T-helper 1 cell treated with Interleukin-12 subunit alpha and Interleukin-12 subunit beta and Interleukin-4 antibody, amounts not matched to agents 30 μg/mL and 1 μg/mL, for 36 hours (primary cell): ENCODE results near the gene EPB41L1.

ENCODE experiments used
- H3K27ac Mint-ChIP-seq: one replicate; pipeline ENCODE4 v1.8.0; 2021; ENCODE audit warnings: mild to moderate bottlenecking, mixed read lengths
- H3K27me3 Mint-ChIP-seq: one replicate; pipeline ENCODE4 v1.8.0; 2021; ENCODE audit warnings: low read depth, mixed read lengths
- H3K36me3 Mint-ChIP-seq: one replicate; pipeline ENCODE4 v1.8.0; 2021; ENCODE audit warnings: low read depth, mixed read lengths
- H3K4me1 Mint-ChIP-seq: one replicate; pipeline ENCODE4 v1.8.0; 2021; ENCODE audit warnings: low read depth, mixed read lengths
- H3K4me3 Mint-ChIP-seq: one replicate; pipeline ENCODE4 v1.8.0; 2021; ENCODE audit warnings: mild to moderate bottlenecking, moderate library complexity, mixed read lengths
- H3K9me3 Mint-ChIP-seq: one replicate; pipeline ENCODE4 v1.8.0; 2021; ENCODE audit warnings: mixed read lengths

EPB41L1 gene

DNA sequence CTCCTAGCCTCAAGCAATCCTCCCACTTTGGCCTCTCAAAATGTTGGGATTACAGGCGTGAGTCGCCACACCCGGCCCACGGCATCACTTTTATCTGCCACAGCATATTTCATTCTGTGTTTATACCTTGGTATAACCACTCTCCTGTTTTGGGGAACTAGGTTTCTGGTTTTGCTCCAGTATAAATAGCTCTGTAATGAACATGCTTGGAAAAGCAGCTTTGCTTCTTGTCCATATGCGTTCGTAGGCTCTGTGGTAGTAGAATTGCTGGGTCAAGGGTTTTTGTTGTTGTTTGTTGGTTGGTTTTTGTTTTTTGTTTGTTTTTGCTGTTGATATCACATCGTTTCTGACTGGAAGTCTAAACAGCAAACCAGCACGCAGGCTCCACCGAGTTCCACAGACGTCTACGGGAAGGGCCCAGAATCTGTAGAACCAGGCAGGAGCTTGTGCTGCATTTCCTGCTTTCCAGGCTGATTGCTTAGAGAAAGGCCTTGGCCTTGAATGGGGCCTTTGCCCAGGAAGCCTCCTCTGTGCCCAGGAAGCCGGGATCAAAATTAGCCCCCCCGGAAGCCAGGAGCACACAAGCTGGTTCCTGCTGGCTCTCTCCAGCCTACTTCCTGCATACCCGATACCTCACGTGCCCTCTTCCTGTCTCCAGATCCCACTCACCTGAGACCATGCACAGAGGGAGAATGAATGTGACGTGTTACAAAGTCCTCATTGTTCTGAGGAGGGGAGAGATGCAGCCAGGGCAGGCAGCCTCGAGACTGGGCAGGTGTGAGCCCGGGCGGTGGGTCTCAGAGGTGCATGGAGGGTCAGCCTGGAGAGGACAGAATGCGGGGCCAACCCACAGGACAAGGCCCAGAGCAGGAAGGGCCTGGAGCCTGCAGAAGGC lies 116.5 kb downstream of the EPB41L1 start:
- H3K27ac Mint-ChIP-seq, result no peak overlapping the region
- H3K36me3 Mint-ChIP-seq, result no peaks in the 10 kb centered on the region
- H3K27me3 Mint-ChIP-seq, result no peaks in the 10 kb centered on the region
- H3K4me1 Mint-ChIP-seq, result no peaks in the 10 kb centered on the region
- no peaks in the 10 kb centered on the region for H3K9me3 Mint-ChIP-seq
- H3K4me3 Mint-ChIP-seq, result no peak overlapping the region

- no peak overlapping the region for H3K27ac Mint-ChIP-seq
- no peaks in the 10 kb centered on the region for H3K36me3 Mint-ChIP-seq
- H3K4me1 Mint-ChIP-seq, result no peaks in the 10 kb centered on the region
- H3K4me3 Mint-ChIP-seq, result no peak overlapping the region
- H3K27me3 Mint-ChIP-seq, result no peaks in the 10 kb centered on the region
- no peaks in the 10 kb centered on the region for H3K9me3 Mint-ChIP-seq
Observed at GRCh38 chr20:36271639-36272546, 117.4 kb downstream of the EPB41L1 start.

GRCh38 chr20:36272547-36273220 lies 118.1 kb downstream of the EPB41L1 start:
- Mint-ChIP-seq H3K9me3 (no peaks in the 10 kb centered on the region), H3K4me1 (no peaks in the 10 kb centered on the region), H3K4me3 (no peak overlapping the region), H3K27ac (no peak overlapping the region), H3K36me3 (no peaks in the 10 kb centered on the region), H3K27me3 (no peaks in the 10 kb centered on the region)

DNA sequence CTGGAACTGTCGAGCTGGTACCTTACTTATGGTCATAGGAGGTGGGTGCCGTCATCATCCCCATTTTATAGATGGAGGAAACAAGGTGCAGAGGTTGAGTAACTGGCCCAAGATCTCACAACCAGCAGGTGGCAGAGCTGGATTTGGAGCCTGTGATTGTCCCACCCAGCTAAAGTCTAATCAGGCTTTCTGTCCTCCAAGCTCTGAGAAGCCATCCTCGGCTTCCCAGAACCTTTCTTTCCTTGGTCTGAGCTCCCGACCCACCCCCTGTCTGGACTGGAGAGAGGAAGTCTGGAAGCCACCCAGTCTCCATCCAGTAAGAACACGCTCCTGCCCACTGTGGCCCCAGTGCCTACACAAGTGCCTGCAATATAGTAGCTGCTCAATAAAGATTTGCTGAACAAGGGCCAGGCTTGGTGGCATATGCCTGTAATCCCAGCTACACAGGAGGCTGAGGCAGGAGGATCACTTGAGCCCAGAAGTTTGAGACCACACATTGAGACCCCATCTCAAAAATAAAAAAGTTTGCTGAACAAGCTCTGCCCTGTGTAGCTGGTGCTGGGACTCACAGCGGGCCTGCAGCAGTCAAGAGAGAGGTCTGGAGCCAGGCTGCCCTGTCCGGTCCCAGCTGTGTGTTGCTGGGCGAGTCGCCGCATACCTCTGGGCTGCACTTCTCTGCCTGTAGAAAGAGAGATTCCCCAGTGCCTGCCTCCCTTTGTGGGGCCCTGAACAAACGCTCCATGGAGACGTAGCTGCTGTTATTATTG lies 119.1 kb downstream of the EPB41L1 start:
- Mint-ChIP-seq H3K9me3 (no peaks in the 10 kb centered on the region), H3K4me3 (no peak overlapping the region), H3K27me3 (no peaks in the 10 kb centered on the region), H3K27ac (no peak overlapping the region), H3K36me3 (no peaks in the 10 kb centered on the region), H3K4me1 (no peaks in the 10 kb centered on the region)

DNA sequence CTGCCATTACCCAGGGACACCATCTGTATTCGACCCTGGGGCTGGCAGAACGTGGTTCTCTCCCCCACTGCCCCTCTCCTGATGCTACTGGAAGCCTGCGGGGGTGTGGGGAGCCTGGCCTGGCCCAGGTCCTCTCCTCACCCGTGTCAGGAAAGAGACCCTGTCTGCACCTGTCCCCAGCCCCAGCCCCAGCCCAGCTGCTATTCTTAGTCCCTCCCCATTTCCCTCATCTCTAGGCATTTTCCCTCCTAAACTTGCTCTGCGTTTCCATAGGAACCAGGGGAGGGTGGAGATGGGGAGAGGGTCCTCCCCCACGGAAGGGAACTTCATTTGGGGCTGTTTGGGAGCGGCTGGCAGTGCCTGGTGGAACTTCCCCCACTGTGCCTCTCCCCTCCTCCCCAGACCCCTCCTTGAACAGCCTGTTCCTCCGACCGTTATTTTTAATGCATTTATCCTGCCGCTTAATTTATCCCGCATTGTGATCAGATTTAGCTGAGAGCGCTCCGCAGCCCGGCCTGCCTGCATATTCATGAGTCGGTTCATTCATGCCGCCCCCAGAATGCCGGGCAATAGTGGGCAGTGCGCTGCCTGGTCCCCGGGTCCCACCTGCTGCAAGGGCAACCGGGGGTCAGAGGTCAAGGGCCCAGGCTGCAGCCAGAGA lies 119.8 kb downstream of the EPB41L1 start:
- Mint-ChIP-seq H3K27ac (no peak overlapping the region), H3K36me3 (no peaks in the 10 kb centered on the region)

GRCh38 chr20:36275011-36275410 lies 120.5 kb downstream of the EPB41L1 start:
- H3K27ac Mint-ChIP-seq, result no peak overlapping the region
- H3K27me3 Mint-ChIP-seq, result no peaks in the 10 kb centered on the region
- H3K9me3 Mint-ChIP-seq, result no peaks in the 10 kb centered on the region
- no peaks in the 10 kb centered on the region for H3K4me1 Mint-ChIP-seq
- no peaks in the 10 kb centered on the region for H3K36me3 Mint-ChIP-seq
- no peak overlapping the region for H3K4me3 Mint-ChIP-seq

More for the DNA sequence above, 119.8 kb downstream of the EPB41L1 start:
- Mint-ChIP-seq H3K27me3 (no peaks in the 10 kb centered on the region), H3K4me1 (no peaks in the 10 kb centered on the region), H3K4me3 (no peak overlapping the region), H3K9me3 (no peaks in the 10 kb centered on the region)

DNA sequence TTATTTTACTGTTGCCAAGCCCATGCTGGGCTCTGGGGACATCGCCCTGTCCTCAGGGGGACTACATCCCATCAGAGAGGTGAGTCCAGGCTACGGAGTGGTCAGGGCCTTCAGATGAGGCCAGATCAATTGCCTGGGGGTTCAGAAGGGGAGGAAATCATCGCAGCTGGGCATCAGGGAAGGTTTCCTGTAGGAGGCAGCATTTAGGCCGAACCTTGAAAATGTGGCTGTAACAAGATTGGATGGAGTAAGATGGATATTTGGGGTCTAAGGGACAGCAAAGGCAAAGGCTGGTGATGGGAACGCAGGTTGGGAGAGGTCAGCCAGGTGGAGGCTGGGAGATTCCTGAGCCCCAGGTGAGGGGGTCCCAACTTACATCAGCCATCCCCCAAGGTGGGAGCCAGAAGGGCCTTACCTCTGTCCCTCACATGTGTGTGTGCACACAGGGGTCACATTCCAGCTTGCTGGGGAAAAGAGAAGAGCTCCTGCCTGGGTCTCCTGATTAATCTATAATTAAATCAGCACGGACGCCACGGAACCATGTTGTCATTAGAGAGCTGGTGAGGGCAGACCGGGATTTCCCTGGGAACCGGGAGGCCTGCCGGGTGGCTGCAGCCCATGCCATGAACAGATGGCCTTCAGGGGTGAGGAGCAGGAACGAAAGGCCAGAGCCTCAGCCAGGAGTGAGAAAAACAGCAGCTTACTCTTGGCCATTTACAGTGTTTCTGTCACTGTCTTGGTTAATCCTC lies 121.1 kb downstream of the EPB41L1 start:
- Mint-ChIP-seq H3K27ac (no peak overlapping the region), H3K4me3 (no peak overlapping the region), H3K4me1 (no peaks in the 10 kb centered on the region), H3K27me3 (no peaks in the 10 kb centered on the region), H3K9me3 (no peaks in the 10 kb centered on the region), H3K36me3 (no peaks in the 10 kb centered on the region)

DNA sequence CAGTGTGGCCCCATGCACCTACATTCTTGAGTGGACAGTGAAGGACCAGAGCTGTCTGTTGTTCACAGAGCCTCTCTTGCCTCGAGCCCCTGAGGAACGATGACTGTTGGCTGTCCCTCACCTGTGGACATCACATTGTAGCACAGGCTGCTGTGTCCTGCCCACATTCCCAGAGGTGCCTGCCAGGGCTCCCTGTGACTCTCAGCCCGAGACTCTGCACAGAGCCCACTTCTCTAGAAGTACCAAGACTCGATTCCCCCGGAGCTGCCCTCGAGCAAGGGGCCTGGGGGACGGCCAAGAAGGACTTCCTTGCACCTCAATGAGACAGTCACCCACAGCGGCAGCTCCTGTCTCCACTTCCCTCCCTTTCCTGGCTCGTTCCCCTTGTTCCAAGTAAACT lies 123.0 kb downstream of the EPB41L1 start:
- Mint-ChIP-seq H3K4me3 (no peak overlapping the region), H3K27ac (no peak overlapping the region), H3K36me3 (no peaks in the 10 kb centered on the region), H3K27me3 (peaks cover 11% of the 10 kb centered on the region), H3K9me3 (no peaks in the 10 kb centered on the region), H3K4me1 (no peaks in the 10 kb centered on the region)

DNA sequence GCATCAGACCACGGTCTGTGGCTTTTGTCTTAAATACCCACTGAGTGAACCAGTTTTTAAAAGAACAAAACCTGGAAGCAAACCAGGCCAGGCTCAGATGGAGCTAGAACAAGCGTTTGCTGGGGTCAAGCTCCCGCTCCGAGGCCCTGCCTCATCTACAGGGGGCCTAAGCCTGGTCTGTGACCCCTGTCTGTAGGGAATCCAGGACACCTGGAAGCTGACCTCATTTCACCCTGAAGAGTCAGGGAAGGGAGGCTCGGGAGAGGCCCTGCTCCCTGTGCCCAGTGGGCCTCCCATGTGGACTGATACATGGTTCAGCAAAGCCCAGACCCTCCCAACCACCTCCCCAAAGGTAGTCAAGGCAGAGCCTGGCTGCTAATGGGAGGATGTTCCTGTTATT lies 124.8 kb downstream of the EPB41L1 start:
- Mint-ChIP-seq H3K36me3 (no peaks in the 10 kb centered on the region), H3K4me3 (no peak overlapping the region), H3K27ac (no peak overlapping the region), H3K9me3 (no peaks in the 10 kb centered on the region), H3K27me3 (peaks cover 15% of the 10 kb centered on the region), H3K4me1 (no peaks in the 10 kb centered on the region)

GRCh38 chr20:36279776-36280175 lies 125.2 kb downstream of the EPB41L1 start:
- peaks cover 17% of the 10 kb centered on the region for H3K27me3 Mint-ChIP-seq
- no peak overlapping the region for H3K27ac Mint-ChIP-seq
- no peaks in the 10 kb centered on the region for H3K36me3 Mint-ChIP-seq
- H3K9me3 Mint-ChIP-seq, result no peaks in the 10 kb centered on the region
- no peaks in the 10 kb centered on the region for H3K4me1 Mint-ChIP-seq
- H3K4me3 Mint-ChIP-seq, result no peak overlapping the region

GRCh38 chr20:36281785-36282380 lies 127.3 kb downstream of the EPB41L1 start:
- H3K27ac Mint-ChIP-seq, result no peak overlapping the region
- no peaks in the 10 kb centered on the region for H3K4me1 Mint-ChIP-seq
- H3K27me3 Mint-ChIP-seq, result peaks cover 17% of the 10 kb centered on the region
- no peaks in the 10 kb centered on the region for H3K36me3 Mint-ChIP-seq
- H3K4me3 Mint-ChIP-seq, result no peak overlapping the region
- H3K9me3 Mint-ChIP-seq, result no peaks in the 10 kb centered on the region
